ENCODE measurements around the gene PCDHA2. TPM values are rescaled to one million over a fixed set of nuclear protein-coding genes. Genes with fewer than 3 reads are reported as not detected.
A peak's percentile ranks its signal among the peaks of the same experiment; 100 is the strongest.
"Not testable (repeated sequence)": the region's sequence is repeated elsewhere in the genome, so short reads cannot be mapped to it uniquely, and the experiment has no call there.

PCDHA2 gene
- total RNA-seq, 2 donors from 2014 or later, result 0.85 TPM; not detected in 1

GRCh38 chr5:140806834-140807775, 12.5 kb downstream of the PCDHA2 start, which contains the start of gene PCDHA4:
Gene PCDHA4 (plus strand): TSS chr5:140807068.
- H3K4me3 ChIP-seq, result peak within 1 kb of the TSS; percentile 63
- ATAC-seq (ENCODE audit: insufficient number of reproducible peaks, low FRiP score, low read depth), result no peak
- H3K36me3 ChIP-seq, result no peaks in the 10 kb centered on the region
- no peaks in the 10 kb centered on the region for H3K27me3 ChIP-seq (replicated peaks; ENCODE audit: insufficient read depth)
- TF ChIP-seq, protein P1, sequence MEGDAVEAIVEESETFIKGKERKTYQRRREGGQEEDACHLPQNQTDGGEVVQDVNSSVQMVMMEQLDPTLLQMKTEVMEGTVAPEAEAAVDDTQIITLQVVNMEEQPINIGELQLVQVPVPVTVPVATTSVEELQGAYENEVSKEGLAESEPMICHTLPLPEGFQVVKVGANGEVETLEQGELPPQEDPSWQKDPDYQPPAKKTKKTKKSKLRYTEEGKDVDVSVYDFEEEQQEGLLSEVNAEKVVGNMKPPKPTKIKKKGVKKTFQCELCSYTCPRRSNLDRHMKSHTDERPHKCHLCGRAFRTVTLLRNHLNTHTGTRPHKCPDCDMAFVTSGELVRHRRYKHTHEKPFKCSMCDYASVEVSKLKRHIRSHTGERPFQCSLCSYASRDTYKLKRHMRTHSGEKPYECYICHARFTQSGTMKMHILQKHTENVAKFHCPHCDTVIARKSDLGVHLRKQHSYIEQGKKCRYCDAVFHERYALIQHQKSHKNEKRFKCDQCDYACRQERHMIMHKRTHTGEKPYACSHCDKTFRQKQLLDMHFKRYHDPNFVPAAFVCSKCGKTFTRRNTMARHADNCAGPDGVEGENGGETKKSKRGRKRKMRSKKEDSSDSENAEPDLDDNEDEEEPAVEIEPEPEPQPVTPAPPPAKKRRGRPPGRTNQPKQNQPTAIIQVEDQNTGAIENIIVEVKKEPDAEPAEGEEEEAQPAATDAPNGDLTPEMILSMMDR (IDR thresholded peaks at IDR 0.05), result peak; percentile 14
- H3K9me3 ChIP-seq, result peaks cover 4% of the 10 kb centered on the region
- H3K4me1 ChIP-seq (ENCODE audit: control insufficient read depth in 1 of 2, low read depth in 2 of 2), result no peaks in the 10 kb centered on the region
- no peak for DNase-seq (ENCODE audit: low spot score)
- no peak within 1 kb of the TSS for H3K27ac ChIP-seq

DNA sequence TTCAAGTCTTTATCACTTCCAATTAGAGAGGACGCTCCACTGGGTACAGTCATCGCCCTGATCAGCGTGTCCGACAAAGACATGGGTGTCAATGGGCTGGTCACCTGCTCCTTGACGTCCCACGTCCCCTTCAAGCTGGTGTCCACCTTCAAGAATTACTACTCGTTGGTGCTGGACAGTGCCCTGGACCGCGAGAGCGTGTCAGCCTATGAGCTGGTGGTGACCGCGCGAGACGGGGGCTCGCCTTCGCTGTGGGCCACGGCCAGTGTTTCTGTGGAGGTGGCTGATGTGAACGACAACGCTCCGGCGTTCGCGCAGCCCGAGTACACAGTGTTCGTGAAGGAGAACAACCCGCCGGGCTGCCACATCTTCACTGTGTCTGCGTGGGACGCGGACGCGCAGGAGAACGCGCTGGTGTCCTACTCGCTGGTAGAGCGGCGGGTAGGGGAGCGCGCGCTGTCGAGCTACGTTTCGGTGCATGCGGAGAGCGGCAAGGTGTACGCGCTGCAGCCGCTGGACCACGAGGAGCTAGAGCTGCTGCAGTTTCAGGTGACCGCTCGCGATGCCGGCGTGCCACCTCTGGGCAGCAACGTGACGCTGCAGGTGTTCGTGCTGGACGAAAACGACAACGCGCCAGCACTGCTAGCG, 13.7 kb downstream of the PCDHA2 start:
- not testable (repeated sequence) for H3K27ac ChIP-seq; DNase-seq (ENCODE audit: low spot score); ATAC-seq (ENCODE audit: insufficient number of reproducible peaks, low FRiP score, low read depth); H3K9me3 ChIP-seq; H3K4me3 ChIP-seq; H3K27me3 ChIP-seq (replicated peaks; ENCODE audit: insufficient read depth); H3K4me1 ChIP-seq (ENCODE audit: control insufficient read depth in 1 of 2, low read depth in 2 of 2); H3K36me3 ChIP-seq

DNA sequence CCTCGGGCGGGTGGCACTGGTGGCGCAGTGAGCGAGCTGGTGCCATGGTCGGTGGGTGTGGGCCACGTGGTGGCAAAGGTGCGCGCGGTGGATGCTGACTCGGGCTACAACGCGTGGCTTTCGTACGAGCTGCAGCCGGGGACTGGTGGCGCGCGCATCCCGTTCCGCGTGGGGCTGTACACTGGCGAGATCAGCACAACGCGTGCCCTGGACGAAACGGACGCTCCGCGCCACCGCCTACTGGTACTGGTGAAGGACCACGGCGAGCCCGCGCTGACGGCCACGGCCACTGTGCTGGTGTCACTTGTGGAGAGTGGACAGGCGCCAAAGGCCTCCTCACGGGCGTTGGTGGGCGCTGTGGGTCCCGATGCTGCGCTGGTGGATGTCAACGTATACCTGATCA, 14.2 kb downstream of the PCDHA2 start:
- Histone ChIP-seq H3K27me3 (replicated peaks; ENCODE audit: insufficient read depth) (no peaks in the 10 kb centered on the region), H3K36me3 (no peaks in the 10 kb centered on the region), H3K4me1 (ENCODE audit: control insufficient read depth in 1 of 2, low read depth in 2 of 2) (no peaks in the 10 kb centered on the region), H3K4me3 (no peak overlapping the region), H3K27ac (no peak overlapping the region), H3K9me3 (no peaks in the 10 kb centered on the region)
- DNase-seq (ENCODE audit: low spot score), result no peak
- TF ChIP-seq, protein P1 (IDR thresholded peaks at IDR 0.05), result no peak
- no peak for ATAC-seq (ENCODE audit: insufficient number of reproducible peaks, low FRiP score, low read depth)

DNA sequence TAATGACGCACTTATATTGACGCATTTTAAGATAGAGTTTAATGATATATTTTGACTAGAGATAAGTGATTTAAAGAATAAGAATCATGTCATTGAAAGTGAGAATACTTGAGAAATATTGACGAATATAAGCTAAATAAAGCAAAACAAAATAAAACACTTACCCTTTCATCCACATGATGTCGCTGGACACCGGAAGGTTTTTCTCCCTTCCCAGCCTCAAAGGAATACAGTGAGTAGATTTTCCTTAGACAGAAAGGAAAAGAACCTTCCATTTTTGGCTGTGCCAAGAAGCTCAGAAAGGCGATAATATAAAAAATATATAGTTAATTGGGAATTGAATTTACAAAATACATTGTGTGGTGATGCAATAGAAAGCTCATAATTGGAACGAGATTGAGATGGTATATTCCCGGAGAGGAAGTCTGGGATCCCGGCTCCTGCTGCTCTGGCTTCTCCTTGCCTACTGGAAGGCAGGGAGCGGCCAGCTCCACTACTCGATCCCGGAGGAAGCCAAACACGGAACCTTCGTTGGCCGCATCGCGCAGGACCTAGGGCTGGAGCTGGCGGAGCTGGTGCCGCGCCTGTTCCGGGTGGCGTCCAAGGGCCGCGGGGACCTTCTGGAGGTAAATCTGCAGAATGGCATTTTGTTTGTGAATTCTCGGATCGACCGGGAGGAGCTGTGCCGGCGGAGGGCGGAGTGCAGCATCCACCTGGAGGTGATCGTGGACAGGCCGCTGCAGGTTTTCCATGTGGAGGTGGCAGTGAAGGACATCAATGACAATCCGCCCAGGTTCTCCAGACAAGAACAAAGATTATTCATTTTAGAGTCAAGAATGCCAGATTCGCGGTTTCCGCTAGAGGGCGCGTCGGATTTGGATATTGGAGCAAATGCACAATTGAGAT, 27.0 kb downstream of the PCDHA2 start, which contains the start of gene PCDHA5:
TSS of gene PCDHA5 (plus strand) at position 239 of the 906 bp plus-strand sequence.
- no peak for ATAC-seq (ENCODE audit: insufficient number of reproducible peaks, low FRiP score, low read depth)
- no peak within 1 kb of the TSS for H3K4me3 ChIP-seq
- no peaks in the 10 kb centered on the region for H3K36me3 ChIP-seq
- H3K27ac ChIP-seq, result no peak within 1 kb of the TSS
- no peak for DNase-seq (ENCODE audit: low spot score)
- H3K27me3 ChIP-seq (replicated peaks; ENCODE audit: insufficient read depth), result no peaks in the 10 kb centered on the region
- TF ChIP-seq, protein P1 (IDR thresholded peaks at IDR 0.05), result no peak
- H3K9me3 ChIP-seq, result peaks cover 17% of the 10 kb centered on the region
- H3K4me1 ChIP-seq (ENCODE audit: control insufficient read depth in 1 of 2, low read depth in 2 of 2), result no peaks in the 10 kb centered on the region

GRCh38 chr5:140822281-140822629, 27.6 kb downstream of the PCDHA2 start:
- Histone ChIP-seq H3K9me3 (peaks cover 14% of the 10 kb centered on the region), H3K27me3 (replicated peaks; ENCODE audit: insufficient read depth) (no peaks in the 10 kb centered on the region), H3K4me1 (ENCODE audit: control insufficient read depth in 1 of 2, low read depth in 2 of 2) (no peaks in the 10 kb centered on the region), H3K36me3 (no peaks in the 10 kb centered on the region), H3K4me3 (no peak overlapping the region), H3K27ac (no peak overlapping the region)
- TF ChIP-seq, protein P1 (IDR thresholded peaks at IDR 0.05), result no peak
- no peak for DNase-seq (ENCODE audit: low spot score)
- ATAC-seq (ENCODE audit: insufficient number of reproducible peaks, low FRiP score, low read depth), result no peak

GRCh38 chr5:140822969-140823368, 28.3 kb downstream of the PCDHA2 start:
- H3K36me3 ChIP-seq; H3K27me3 ChIP-seq (replicated peaks; ENCODE audit: insufficient read depth); DNase-seq (ENCODE audit: low spot score); H3K4me3 ChIP-seq; H3K4me1 ChIP-seq (ENCODE audit: control insufficient read depth in 1 of 2, low read depth in 2 of 2); H3K27ac ChIP-seq; ATAC-seq (ENCODE audit: insufficient number of reproducible peaks, low FRiP score, low read depth): not testable (repeated sequence)
- H3K9me3 ChIP-seq, result peaks cover 16% of the 10 kb centered on the region

Data from thoracic aorta (tissue), 2 donors.